ENCODE data around the gene ADGRB3. TPM values are rescaled to one million over a fixed set of nuclear protein-coding genes. Genes with fewer than 3 reads are reported as not detected.

ADGRB3 gene
- total RNA-seq, 3 donors from 2014 or later, result 0.43 to 7.8 (median 0.72) TPM

DNA sequence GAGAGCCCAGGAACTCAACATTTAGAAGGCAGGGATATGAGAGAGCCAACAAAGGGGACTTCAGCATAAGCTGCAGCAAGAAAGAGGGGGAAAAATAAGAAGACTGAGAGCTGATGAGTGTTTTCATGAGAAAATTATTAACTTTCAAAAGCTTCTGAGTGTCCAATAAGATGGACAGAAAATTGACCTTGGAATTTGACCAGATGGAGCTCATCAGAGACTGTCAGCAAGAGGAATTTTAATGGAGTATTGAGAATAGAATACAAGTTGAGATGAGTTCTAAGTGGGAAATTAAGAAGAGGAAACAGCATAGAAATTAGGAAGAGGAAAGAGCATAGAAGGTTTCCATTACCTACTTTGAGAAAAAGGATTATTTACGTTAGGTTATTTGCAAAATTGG lies 733.5 kb downstream of the ADGRB3 start:
- DNase-seq (no peak), ATAC-seq (no peak)
- TF ChIP-seq CTCF (IDR thresholded peaks at IDR 0.05), result no peak
- Histone ChIP-seq H3K9me3 (no peaks in the 10 kb centered on the region), H3K4me3 (no peak overlapping the region), H3K4me1 (ENCODE audit: low read depth) (no peaks in the 10 kb centered on the region), H3K36me3 (ENCODE audit: low read depth) (no peaks in the 10 kb centered on the region)
- intact Hi-C loops (cut with DNase I, micrococcal nuclease), result no loop called here

DNA sequence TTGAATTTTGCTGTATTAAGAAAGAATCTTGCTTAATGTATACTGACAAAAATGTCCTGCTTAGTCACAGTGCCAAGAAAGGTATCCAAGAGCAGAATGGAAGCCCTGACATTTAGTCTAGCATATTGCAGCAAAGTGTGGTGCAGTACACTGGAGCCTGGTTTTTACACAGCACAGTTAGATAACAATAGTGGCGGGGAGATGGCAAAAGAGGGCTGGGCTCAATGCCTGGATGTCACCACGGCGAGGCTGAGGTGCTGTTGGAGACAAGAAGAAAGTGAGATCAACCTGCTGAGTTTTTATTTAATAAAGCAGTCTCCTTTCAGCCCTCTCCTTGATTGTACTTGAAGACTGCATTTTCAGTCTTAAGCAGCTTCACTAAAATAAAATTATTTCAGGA lies 735.7 kb downstream of the ADGRB3 start:
- Histone ChIP-seq H3K4me1 (ENCODE audit: low read depth) (no peaks in the 10 kb centered on the region), H3K4me3 (no peak overlapping the region), H3K36me3 (ENCODE audit: low read depth) (no peaks in the 10 kb centered on the region), H3K9me3 (no peaks in the 10 kb centered on the region)
- TF ChIP-seq CTCF (IDR thresholded peaks at IDR 0.05), result no peak
- intact Hi-C loops (cut with DNase I, micrococcal nuclease), result no loop called here
- DNase-seq (no peak), ATAC-seq (no peak)

GRCh38 chr6:69378326-69378725 lies 743.2 kb downstream of the ADGRB3 start:
- no peaks in the 10 kb centered on the region for H3K9me3 ChIP-seq
- TF ChIP-seq CTCF (IDR thresholded peaks at IDR 0.05), result no peak
- intact Hi-C loops (cut with DNase I, micrococcal nuclease), result no loop called here
- ATAC-seq (no peak), DNase-seq (no peak)
- H3K4me3 ChIP-seq, result no peak overlapping the region
- H3K4me1 ChIP-seq (ENCODE audit: low read depth), result no peaks in the 10 kb centered on the region
- H3K36me3 ChIP-seq (ENCODE audit: low read depth), result no peaks in the 10 kb centered on the region

DNA sequence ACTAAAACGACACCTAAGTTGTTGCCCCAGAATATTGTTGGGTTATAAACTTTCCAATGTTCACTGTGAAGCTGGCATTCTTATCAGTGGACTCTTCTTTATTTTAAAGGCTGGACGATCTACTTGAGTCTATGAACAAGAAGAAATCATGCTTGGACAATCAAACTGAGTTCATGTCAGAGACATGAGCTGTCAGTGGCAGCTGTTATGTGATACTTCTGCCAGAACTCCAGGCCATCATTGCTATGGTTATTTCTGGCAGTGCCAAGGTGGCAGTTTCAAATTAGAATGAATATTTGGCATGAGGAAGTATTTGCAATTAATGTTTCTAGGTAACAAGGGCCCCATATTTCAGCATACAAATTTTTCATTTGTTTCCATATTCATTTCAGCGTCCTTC lies 744.4 kb downstream of the ADGRB3 start:
- Histone ChIP-seq H3K36me3 (ENCODE audit: low read depth) (no peaks in the 10 kb centered on the region), H3K9me3 (no peaks in the 10 kb centered on the region), H3K4me1 (ENCODE audit: low read depth) (no peaks in the 10 kb centered on the region), H3K4me3 (no peak overlapping the region)
- DNase-seq (no peak), ATAC-seq (no peak)
- intact Hi-C loops (cut with DNase I, micrococcal nuclease), result no loop called here
- no peak for TF ChIP-seq CTCF (IDR thresholded peaks at IDR 0.05)

- TF ChIP-seq CTCF (IDR thresholded peaks at IDR 0.05), result no peak
- Histone ChIP-seq H3K9me3 (no peaks in the 10 kb centered on the region), H3K36me3 (ENCODE audit: low read depth) (no peaks in the 10 kb centered on the region), H3K4me3 (no peak overlapping the region), H3K4me1 (ENCODE audit: low read depth) (no peaks in the 10 kb centered on the region)
- intact Hi-C loops (cut with DNase I, micrococcal nuclease), result no loop called here
- ATAC-seq (no peak), DNase-seq (no peak)
These were observed 748.5 kb downstream of the ADGRB3 start for GRCh38 chr6:69383627-69384026.

GRCh38 chr6:69386426-69386825 lies 751.3 kb downstream of the ADGRB3 start:
- TF ChIP-seq CTCF (IDR thresholded peaks at IDR 0.05), result no peak
- intact Hi-C loops (cut with DNase I, micrococcal nuclease), result no loop called here
- Histone ChIP-seq H3K4me3 (no peak overlapping the region), H3K9me3 (no peaks in the 10 kb centered on the region), H3K4me1 (ENCODE audit: low read depth) (no peaks in the 10 kb centered on the region), H3K36me3 (ENCODE audit: low read depth) (no peaks in the 10 kb centered on the region)
- no peak for DNase-seq
- no peak for ATAC-seq

All from mucosa of descending colon (tissue), 3 donors.